ENCODE results near the gene FBN1.

DNA sequence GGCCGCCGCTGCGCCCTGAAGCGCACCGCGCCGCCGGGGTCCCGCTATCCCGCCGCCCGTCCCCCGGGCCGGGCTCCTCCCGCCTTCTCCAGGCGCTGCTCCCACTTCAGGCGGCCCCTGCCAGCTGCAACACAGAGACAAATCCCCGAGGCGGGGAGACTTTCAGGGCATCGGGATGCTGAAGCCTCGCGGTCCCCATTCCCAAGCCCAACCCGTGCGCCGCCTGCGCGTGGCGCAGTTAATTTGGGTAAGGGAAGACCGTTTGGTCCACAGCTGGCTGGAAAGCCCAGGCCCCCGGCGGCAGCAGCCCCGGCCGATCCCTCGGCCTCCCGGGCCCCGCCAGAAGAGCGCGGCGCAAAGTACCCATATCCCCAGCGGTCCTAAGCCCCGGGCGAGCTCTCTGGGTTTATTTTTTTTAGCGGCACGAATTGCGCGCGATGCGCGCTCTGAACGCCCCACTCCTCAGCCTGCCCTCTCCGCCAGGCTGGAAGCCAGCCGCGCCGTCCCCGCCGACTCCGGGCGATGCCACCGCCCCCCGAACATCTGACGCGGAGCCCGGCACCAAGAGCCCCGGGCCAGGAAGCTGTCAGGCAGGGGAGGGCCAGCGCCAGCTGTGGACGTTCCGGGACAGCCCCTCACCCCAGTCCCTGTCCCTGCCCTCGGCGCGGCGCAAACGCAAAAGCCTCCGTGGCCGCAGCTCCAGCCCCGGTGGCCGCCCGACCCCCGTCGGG is 517 bp downstream of the FBN1 start:
- TF ChIP-seq ZNF548 (tag by site-specific recombination; IDR thresholded peaks at IDR 0.05): no peak
- TF ChIP-seq ZNF140 (tag by site-specific recombination; IDR thresholded peaks at IDR 0.05): no peak
- TF ChIP-seq, protein P1, sequence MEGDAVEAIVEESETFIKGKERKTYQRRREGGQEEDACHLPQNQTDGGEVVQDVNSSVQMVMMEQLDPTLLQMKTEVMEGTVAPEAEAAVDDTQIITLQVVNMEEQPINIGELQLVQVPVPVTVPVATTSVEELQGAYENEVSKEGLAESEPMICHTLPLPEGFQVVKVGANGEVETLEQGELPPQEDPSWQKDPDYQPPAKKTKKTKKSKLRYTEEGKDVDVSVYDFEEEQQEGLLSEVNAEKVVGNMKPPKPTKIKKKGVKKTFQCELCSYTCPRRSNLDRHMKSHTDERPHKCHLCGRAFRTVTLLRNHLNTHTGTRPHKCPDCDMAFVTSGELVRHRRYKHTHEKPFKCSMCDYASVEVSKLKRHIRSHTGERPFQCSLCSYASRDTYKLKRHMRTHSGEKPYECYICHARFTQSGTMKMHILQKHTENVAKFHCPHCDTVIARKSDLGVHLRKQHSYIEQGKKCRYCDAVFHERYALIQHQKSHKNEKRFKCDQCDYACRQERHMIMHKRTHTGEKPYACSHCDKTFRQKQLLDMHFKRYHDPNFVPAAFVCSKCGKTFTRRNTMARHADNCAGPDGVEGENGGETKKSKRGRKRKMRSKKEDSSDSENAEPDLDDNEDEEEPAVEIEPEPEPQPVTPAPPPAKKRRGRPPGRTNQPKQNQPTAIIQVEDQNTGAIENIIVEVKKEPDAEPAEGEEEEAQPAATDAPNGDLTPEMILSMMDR (tag by site-specific recombination; IDR thresholded peaks at IDR 0.05): no peak
- no peak for TF ChIP-seq KLF16 (tag by site-specific recombination; IDR thresholded peaks at IDR 0.05)
- TF ChIP-seq ZSCAN16 (tag by site-specific recombination; IDR thresholded peaks at IDR 0.05): no peak
- TF ChIP-seq, protein P2, sequence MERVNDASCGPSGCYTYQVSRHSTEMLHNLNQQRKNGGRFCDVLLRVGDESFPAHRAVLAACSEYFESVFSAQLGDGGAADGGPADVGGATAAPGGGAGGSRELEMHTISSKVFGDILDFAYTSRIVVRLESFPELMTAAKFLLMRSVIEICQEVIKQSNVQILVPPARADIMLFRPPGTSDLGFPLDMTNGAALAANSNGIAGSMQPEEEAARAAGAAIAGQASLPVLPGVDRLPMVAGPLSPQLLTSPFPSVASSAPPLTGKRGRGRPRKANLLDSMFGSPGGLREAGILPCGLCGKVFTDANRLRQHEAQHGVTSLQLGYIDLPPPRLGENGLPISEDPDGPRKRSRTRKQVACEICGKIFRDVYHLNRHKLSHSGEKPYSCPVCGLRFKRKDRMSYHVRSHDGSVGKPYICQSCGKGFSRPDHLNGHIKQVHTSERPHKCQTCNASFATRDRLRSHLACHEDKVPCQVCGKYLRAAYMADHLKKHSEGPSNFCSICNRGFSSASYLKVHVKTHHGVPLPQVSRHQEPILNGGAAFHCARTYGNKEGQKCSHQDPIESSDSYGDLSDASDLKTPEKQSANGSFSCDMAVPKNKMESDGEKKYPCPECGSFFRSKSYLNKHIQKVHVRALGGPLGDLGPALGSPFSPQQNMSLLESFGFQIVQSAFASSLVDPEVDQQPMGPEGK (tag by site-specific recombination; IDR thresholded peaks at IDR 0.05): no peak
- TF ChIP-seq ZNF843 (tag by site-specific recombination; IDR thresholded peaks at IDR 0.05): no peak
- no peak for TF ChIP-seq ZNF585B (tag by site-specific recombination; IDR thresholded peaks at IDR 0.05)

Measured in HEK293 (cell line).